Measurements from ENCODE around the gene DDX17. TPM values are rescaled to one million over a fixed set of nuclear protein-coding genes. Genes with fewer than 3 reads are reported as not detected.

DDX17 gene
- total and polyA plus RNA-seq, 10 of the 15 experiments (the other 5 are each of a cell fraction or from before 2014, with no cell fraction given) = 25.2 to 778 (median 266) TPM

DNA sequence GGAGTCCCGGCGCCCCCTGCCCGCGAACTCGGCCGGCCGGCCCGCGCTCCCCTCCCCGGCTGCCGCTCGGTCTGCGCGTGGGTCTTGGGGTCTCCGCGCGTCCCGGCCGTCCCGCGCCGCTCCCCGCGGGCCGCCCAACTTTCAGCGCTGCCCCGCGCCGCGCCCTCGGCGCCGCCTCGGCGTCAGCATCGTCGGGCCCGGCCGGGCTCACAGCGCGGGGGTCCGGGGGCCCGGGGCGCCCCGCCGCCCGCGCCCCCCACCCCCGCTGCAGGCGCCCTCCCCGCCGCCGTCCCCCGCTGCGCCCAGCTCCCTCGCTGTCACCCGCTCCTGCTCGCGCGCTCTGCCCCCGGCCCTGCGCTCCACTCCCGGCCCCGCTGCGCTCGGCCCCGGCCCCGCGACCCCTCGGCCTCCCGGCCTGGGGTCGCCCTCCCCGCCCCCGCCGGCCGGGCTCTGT is 51.0 kb downstream of the DDX17 start, which contains the start of gene KCNJ4:
Gene KCNJ4, minus strand, starts transcription at position 124 of the 454 bp plus-strand sequence. CDS start 27,067 bp downstream, outside the sequence.
- 0% methylated on average over 9 of the region's 76 CpGs for WGBS (ENCODE audit: insufficient coverage, insufficient replicate concordance, low lambda C conversion rate, missing lambda C conversion rate)
- peak within 1 kb of the TSS; percentile 66 for H3K4me2 ChIP-seq (ENCODE audit: control insufficient read depth, insufficient read depth)
- H3K79me2 ChIP-seq (ENCODE audit: control insufficient read depth, insufficient read depth, low read length) = no peaks in the 10 kb centered on the region
- peaks cover 18% of the 10 kb centered on the region in 2 experiments for H3K27me3 ChIP-seq (replicated peaks in 1 of 2; ENCODE audit: control insufficient read depth in 2 of 2, insufficient read depth in 2 of 2, low read length in 1 of 2)
- H3K36me3 ChIP-seq (ENCODE audit: control insufficient read depth in 2 of 2, insufficient read depth in 2 of 2, low read length in 1 of 2) = no peaks in the 10 kb centered on the region
- H3K9ac ChIP-seq (ENCODE audit: control insufficient read depth, insufficient read depth, low read length) = no peak within 1 kb of the TSS
- H3K27ac ChIP-seq (ENCODE audit: control insufficient read depth, insufficient read depth) = no peak within 1 kb of the TSS
- ATAC-seq = no peak
- in situ Hi-C loops (cut with MboI) = no loop called here
- ChIA-PET CTCF (no interaction called here), SMC1A (ENCODE audit: uncharacterized antibody, unreplicated experiment) (no interaction called here), POLR2A (no interaction called here), RAD21 (ENCODE audit: unreplicated experiment) (no interaction called here)
- H3K4me1 ChIP-seq (ENCODE audit: control insufficient read depth, insufficient read depth, low read length) = peaks cover 6% of the 10 kb centered on the region; the same call in 1 of the 2 replicates
- H3K9me3 ChIP-seq (replicated peaks; ENCODE audit: control insufficient read depth, insufficient read depth, low read length) = no peaks in the 10 kb centered on the region
- no peak for TF ChIP-seq IRF3 (IDR thresholded peaks at IDR 0.05)
- TF ChIP-seq RELB (IDR thresholded peaks at IDR 0.05; ENCODE audit: low read depth) = no peak
- no peak for TF ChIP-seq BMI1 (IDR thresholded peaks at IDR 0.05; ENCODE audit: borderline replicate concordance)
- no peak for TF ChIP-seq E2F8 (IDR thresholded peaks at IDR 0.05; ENCODE audit: low read depth, partially characterized antibody)
- TF ChIP-seq CHD1 (IDR thresholded peaks at IDR 0.05; ENCODE audit: low read depth, low read length) = no peak
- no peak for TF ChIP-seq MEF2B (IDR thresholded peaks at IDR 0.05; ENCODE audit: partially characterized antibody, poor library complexity, severe bottlenecking)
- TF ChIP-seq, protein P1, sequence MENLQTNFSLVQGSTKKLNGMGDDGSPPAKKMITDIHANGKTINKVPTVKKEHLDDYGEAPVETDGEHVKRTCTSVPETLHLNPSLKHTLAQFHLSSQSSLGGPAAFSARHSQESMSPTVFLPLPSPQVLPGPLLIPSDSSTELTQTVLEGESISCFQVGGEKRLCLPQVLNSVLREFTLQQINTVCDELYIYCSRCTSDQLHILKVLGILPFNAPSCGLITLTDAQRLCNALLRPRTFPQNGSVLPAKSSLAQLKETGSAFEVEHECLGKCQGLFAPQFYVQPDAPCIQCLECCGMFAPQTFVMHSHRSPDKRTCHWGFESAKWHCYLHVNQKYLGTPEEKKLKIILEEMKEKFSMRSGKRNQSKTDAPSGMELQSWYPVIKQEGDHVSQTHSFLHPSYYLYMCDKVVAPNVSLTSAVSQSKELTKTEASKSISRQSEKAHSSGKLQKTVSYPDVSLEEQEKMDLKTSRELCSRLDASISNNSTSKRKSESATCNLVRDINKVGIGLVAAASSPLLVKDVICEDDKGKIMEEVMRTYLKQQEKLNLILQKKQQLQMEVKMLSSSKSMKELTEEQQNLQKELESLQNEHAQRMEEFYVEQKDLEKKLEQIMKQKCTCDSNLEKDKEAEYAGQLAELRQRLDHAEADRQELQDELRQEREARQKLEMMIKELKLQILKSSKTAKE (IDR thresholded peaks at IDR 0.05; ENCODE audit: low read depth, poor library complexity, severe bottlenecking) = no peak
- no peak for TF ChIP-seq MXI1 (IDR thresholded peaks at IDR 0.05; ENCODE audit: low read depth, low read length)
- TF ChIP-seq POLR2A (IDR thresholded peaks at IDR 0.05; ENCODE audit: low read depth, low read length) = no peak
- no peak for TF ChIP-seq ZNF622 (IDR thresholded peaks at IDR 0.05)
- no peak for TF ChIP-seq RCOR1 (conservative IDR thresholded peaks at IDR 0.05; ENCODE audit: low read depth, low read length)
- no peak for TF ChIP-seq IRF4 (IDR thresholded peaks at IDR 0.05; ENCODE audit: low read depth, low read length)
- TF ChIP-seq NR2C2 (IDR thresholded peaks at IDR 0.05; ENCODE audit: borderline replicate concordance, control insufficient read depth, insufficient read length, low read depth) = no peak
- no peak for TF ChIP-seq ESRRA (IDR thresholded peaks at IDR 0.05; ENCODE audit: low read length)
- TF ChIP-seq EGR1 (IDR thresholded peaks at IDR 0.05; ENCODE audit: borderline replicate concordance in 1 of 2, low read depth in 2 of 2, low read length in 2 of 2) = no peak
- TF ChIP-seq NFYB (IDR thresholded peaks at IDR 0.05; ENCODE audit: insufficient read depth, low read depth, low read length) = no peak
- no peak for TF ChIP-seq PAX5 (IDR thresholded peaks at IDR 0.05; ENCODE audit: borderline replicate concordance, low read depth, low read length)
- intact Hi-C loops (cut with micrococcal nuclease; ENCODE audit: unreplicated experiment) = no loop called here
- H4K20me1 ChIP-seq (ENCODE audit: control insufficient read depth, insufficient read depth) = peaks cover 3% of the 10 kb centered on the region; the same call in 1 of the 2 replicates
- BruUV-seq (replicated peaks) = no TSS peak
- FAIRE-seq = no peak
- H2AFZ ChIP-seq (ENCODE audit: control insufficient read depth, low read depth, low read length) = no peak within 1 kb of the TSS
- H3K4me3 ChIP-seq = no peak within 1 kb of the TSS; the same call in 1 of the 2 replicates
- DNase-seq (ENCODE audit: low read depth, low spot score) = no peak
